K562 (cell line): ENCODE data around the gene ZBTB16. TPM values are rescaled to one million over a fixed set of nuclear protein-coding genes. Genes with fewer than 3 reads are reported as not detected.

Source experiments
- CREB1 ChIP-seq, 2 experiments: sonication (generic) in 1 of 2; formaldehyde crosslinking in 1 of 2; IDR thresholded peaks; 2 replicates each; pipeline versions ENCODE4 v1.6.1 to v1.8.0; 2012 to 2022; ENCODE audit warnings: inconsistent platforms in 1 of 2, mild to moderate bottlenecking in 1 of 2, missing genetic modification reagents in 1 of 2, moderate library complexity in 1 of 2
- DDX20 ChIP-seq: fragments of 450-650 bp; IDR thresholded peaks from 2 replicates; pipeline ENCODE4 v1.6.1; 2016; ENCODE audit warnings: missing genetic modification characterization, low read depth, mild to moderate bottlenecking, missing compliant biosample characterization, moderate library complexity
- KDM4B ChIP-seq, 2 experiments: fragments of 450-650 bp in 1 of 2; sonication (generic) in 1 of 2; IDR thresholded peaks; 2 replicates each; pipeline ENCODE4 v1.6.1; 2016 to 2017; ENCODE audit warnings: borderline replicate concordance in 2 of 2, antibody characterized with exemption in 1 of 2, low read depth in 1 of 2, mild to moderate bottlenecking in 1 of 2
- SIN3A ChIP-seq, 2 experiments: fragments of 150-350 bp in 1 of 2; IDR thresholded peaks; 2 replicates each; pipeline ENCODE4 v1.6.1; 2011 to 2016; ENCODE audit warnings: borderline replicate concordance in 2 of 2, low read depth in 2 of 2, low read length in 2 of 2, mild to moderate bottlenecking in 2 of 2, moderate library complexity in 2 of 2; ENCODE audit not compliant: control insufficient read depth in 1 of 2
- polyA plus RNA-seq, 8 experiments: library from polyadenylated mRNA; depleted of rRNA in 4 of 8; stranded (reverse) in 5 of 8; unstranded in 3 of 8; fragments of >200 nt; fragmentation: Nextera tagmentation in 2 of 8; fragmentation: Illumina TruSeq in 1 of 8; extraction: Ambion mirVana in 2 of 8; extraction: Trizol in 1 of 8; gene quantifications; 2 replicates each; pipeline versions ENCODE4 v1.2.1 to v1.2.3, GENCODE V29; 2011 to 2014; ENCODE audit warnings: inconsistent platforms in 1 of 8, missing spikeins in 1 of 8
- total RNA-seq, 7 experiments: library from RNA; depleted of rRNA in 6 of 7; stranded (reverse); fragments of >200 nt in 6 of 7; fragmentation: Illumina TruSeq in 2 of 7; extraction: Trizol in 2 of 7; gene quantifications; 2 replicates each; pipeline versions ENCODE4 v1.2.1 to v1.2.3, GENCODE V29; 2011 to 2021; ENCODE audit warnings: low replicate concordance in 1 of 7
- TF ChIP-seq, protein P1 (sequence below): fragments of 450-650 bp; formaldehyde crosslinking; IDR thresholded peaks from 2 replicates; pipeline ENCODE4 v1.4.0; 2022; ENCODE audit warnings: missing genetic modification characterization
- TF ChIP-seq, protein P2 (sequence below), 2 experiments: fragments of 450-650 bp in 1 of 2; sonication (generic) in 1 of 2; formaldehyde crosslinking in 1 of 2; IDR thresholded peaks in 1 of 2; conservative IDR thresholded peaks in 1 of 2; 2 replicates each; pipeline versions ENCODE4 v1.6.1 to v1.8.1; 2016 to 2023; ENCODE audit warnings: mild to moderate bottlenecking in 2 of 2, moderate library complexity in 2 of 2, inconsistent platforms in 1 of 2, missing genetic modification reagents in 1 of 2
- TF ChIP-seq, protein P3 (sequence below): fragments of 250-450 bp; sonication (Bioruptor Pico); IDR thresholded peaks from 2 replicates; pipeline ENCODE4 v1.8.0; 2022; ENCODE audit warnings: moderate library complexity, mild to moderate bottlenecking, inconsistent platforms

ZBTB16 gene
- total and polyA plus RNA-seq, 9 of the 15 experiments (the other 6 are each of a cell fraction or from before 2014, with no cell fraction given), result 0.06 to 0.40 (median 0.24) TPM; not detected in 4

DNA sequence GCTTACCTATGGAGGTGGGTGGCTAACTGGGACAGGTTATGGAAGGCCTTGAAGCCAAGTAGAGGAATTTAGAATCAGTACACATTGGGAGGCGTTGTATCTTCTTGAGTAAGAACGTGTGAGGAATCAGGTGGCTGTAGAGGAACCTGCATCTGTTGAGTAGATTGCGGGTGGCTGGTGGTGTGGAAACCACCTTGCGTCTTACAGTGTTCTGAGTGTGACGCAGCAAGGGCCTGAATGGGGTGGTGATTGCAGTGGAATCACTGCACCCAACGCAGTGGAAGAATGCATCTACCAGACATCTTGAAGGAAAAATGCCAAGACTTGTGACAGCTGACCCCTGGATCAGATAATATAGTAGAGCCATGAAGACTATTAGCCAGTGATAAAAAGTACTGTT, 125.9 kb downstream of the ZBTB16 start (continued):
- TF ChIP-seq KDM4B (IDR thresholded peaks at IDR 0.05; ENCODE audit: borderline replicate concordance in 2 of 2, low read depth in 1 of 2) (no peak), CREB1 (IDR thresholded peaks at IDR 0.05) (no peak), CREB1 (CRISPR knock-in tag; IDR thresholded peaks at IDR 0.05) (no peak), SIN3A (IDR thresholded peaks at IDR 0.05; ENCODE audit: borderline replicate concordance in 2 of 2, control insufficient read depth in 1 of 2, low read depth in 2 of 2, low read length in 2 of 2) (no peak), DDX20 (tag) (no peak)
- TF ChIP-seq, protein P1, sequence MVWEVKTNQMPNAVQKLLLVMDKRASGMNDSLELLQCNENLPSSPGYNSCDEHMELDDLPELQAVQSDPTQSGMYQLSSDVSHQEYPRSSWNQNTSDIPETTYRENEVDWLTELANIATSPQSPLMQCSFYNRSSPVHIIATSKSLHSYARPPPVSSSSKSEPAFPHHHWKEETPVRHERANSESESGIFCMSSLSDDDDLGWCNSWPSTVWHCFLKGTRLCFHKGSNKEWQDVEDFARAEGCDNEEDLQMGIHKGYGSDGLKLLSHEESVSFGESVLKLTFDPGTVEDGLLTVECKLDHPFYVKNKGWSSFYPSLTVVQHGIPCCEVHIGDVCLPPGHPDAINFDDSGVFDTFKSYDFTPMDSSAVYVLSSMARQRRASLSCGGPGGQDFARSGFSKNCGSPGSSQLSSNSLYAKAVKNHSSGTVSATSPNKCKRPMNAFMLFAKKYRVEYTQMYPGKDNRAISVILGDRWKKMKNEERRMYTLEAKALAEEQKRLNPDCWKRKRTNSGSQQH (CRISPR knock-in tag), result no peak
- TF ChIP-seq, protein P2, sequence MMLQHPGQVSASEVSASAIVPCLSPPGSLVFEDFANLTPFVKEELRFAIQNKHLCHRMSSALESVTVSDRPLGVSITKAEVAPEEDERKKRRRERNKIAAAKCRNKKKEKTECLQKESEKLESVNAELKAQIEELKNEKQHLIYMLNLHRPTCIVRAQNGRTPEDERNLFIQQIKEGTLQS (IDR thresholded peaks at IDR 0.05), result no peak
- TF ChIP-seq, protein P2 (CRISPR knock-in tag; conservative IDR thresholded peaks at IDR 0.05), result no peak
- TF ChIP-seq, protein P3, sequence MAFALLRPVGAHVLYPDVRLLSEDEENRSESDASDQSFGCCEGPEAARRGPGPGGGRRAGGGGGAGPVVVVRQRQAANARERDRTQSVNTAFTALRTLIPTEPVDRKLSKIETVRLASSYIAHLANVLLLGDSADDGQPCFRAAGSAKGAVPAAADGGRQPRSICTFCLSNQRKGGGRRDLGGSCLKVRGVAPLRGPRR, result no peak
